Spleen (tissue), 7 donors: ENCODE results near the gene SLC30A3.

Experiments
- CTCF ChIP-seq, 11 experiments: fragments of 200-600 bp in 7 of 11; fragments of 450-650 bp in 4 of 11; sonication (generic) in 4 of 11; IDR thresholded peaks in 8 of 11; conservative IDR thresholded peaks in 3 of 11; 1 replicate in 7 of 11; 2 replicates in 4 of 11; pipeline versions ENCODE4 v1.4.0 to v1.8.0; 2016 to 2021; ENCODE audit warnings: antibody characterized with exemption in 11 of 11, inconsistent platforms in 4 of 11, mild to moderate bottlenecking in 1 of 11
- POLR2A ChIP-seq, 3 donors: fragments of 450-650 bp; IDR thresholded peaks; one replicate each; pipeline ENCODE4 v1.5.1; 2017; ENCODE audit warnings: antibody characterized with exemption in 3 of 3, mild to moderate bottlenecking in 1 of 3
- donor health status: DM: no; HTN: no; CAD: no; lungs with moderate emphysema.
- donor health status: DM: no; HTN: no; CAD: no.
- donor health status: DM: no; HTN: no; CAD: no.

GRCh38 chr2:27249159-27249890 lies 13.5 kb downstream of the SLC30A3 start:
- no peak for TF ChIP-seq CTCF (IDR thresholded peaks at IDR 0.05 in 8 of 11, conservative IDR thresholded peaks at IDR 0.05 in 3 of 11)
- TF ChIP-seq POLR2A (IDR thresholded peaks at IDR 0.05), result no peak
